ENCODE results near the gene CCDC73. TPM values are rescaled to one million over a fixed set of nuclear protein-coding genes. Genes with fewer than 3 reads are reported as not detected.

CCDC73 gene
- total RNA-seq (not detected), polyA plus RNA-seq (not detected)
- long read RNA-seq, donor 1, partial matches to known transcripts = 0 of 1 reads
- long read RNA-seq, donor 1, other reads (novel, unspliced or antisense) = 1 of 1 reads
- long read RNA-seq, donor 2, partial matches to known transcripts = 0 of 3 reads
- long read RNA-seq, donor 2, other reads (novel, unspliced or antisense) = 3 of 3 reads

DNA sequence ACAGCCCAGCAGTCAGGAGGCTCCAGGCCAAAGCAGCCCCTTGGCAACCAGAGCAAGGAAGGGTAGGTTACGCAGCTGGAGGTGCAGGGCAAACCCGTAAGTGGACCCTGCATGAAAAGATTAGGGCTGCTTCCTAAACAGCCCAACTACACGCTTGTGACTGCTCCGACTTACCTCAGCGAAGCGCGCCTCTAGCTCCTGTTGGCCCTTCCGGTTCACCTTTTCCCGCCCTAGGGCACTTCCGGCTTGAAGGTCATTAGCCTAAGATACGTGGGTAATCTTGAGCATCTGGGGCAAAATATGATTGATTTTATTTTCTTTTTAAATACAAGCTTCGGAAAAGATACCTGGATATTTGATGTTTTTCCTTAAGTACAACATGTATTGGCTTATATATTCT is at the start of gene CCDC73:
Gene CCDC73, minus strand, starts transcription at position 224 of the 400 bp plus-strand sequence. CDS start 34,419 bp downstream, outside the sequence.
- H3K4me1 ChIP-seq (ENCODE audit: control insufficient read depth in 1 of 2, insufficient read depth in 2 of 2, low read length in 2 of 2) = no peaks in the 10 kb centered on the region
- H3K9me3 ChIP-seq (ENCODE audit: control insufficient read depth, low read length) = no peaks in the 10 kb centered on the region
- no peak within 1 kb of the TSS for H3K4me3 ChIP-seq (ENCODE audit: low read length in 2 of 2)
- WGBS, 2 donors = 89% methylated on average over 12 of the region's 12 CpGs
- DNase-seq = no peak
- no peak for ATAC-seq (ENCODE audit: low FRiP score)
- no peaks in the 10 kb centered on the region for H3K36me3 ChIP-seq (ENCODE audit: control insufficient read depth in 1 of 2, insufficient read depth in 2 of 2, low read length in 1 of 2)
- no peaks in the 10 kb centered on the region for H3K27me3 ChIP-seq (ENCODE audit: control insufficient read depth in 1 of 2, insufficient read depth in 2 of 2, low read length in 1 of 2)
- intact Hi-C loops (cut with DNase I) = loop anchor here (5.0 to 10.0 kb wide), 2 partner anchors 470 to 472 kb away; no protein-coding TSS in a partner anchor
- no peak within 1 kb of the TSS for H3K27ac ChIP-seq (ENCODE audit: low read depth in 1 of 2, low read length in 2 of 2)

DNA sequence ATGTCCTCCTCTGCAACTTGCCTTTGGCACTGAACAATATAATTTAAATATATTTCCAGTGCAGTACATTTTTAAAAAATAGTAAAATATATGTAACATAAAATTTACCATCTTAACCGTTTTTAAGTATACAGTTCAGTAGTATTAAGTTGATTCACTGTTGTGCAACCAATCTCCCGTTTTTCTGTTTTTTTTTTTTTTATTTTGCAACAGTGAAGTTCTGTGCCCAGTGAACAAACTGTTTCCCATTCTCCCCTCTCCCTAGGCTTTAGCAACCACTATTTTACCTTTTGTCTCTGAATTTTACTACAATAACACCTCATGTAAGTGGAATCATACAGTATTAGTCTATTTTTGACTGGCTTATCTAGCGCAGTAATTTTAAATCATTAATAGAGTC is 49.1 kb upstream of the CCDC73 start:
- intact Hi-C loops (cut with DNase I) = no loop called here
- Histone ChIP-seq H3K9me3 (ENCODE audit: control insufficient read depth, low read length) (no peaks in the 10 kb centered on the region), H3K4me1 (ENCODE audit: control insufficient read depth in 1 of 2, insufficient read depth in 2 of 2, low read length in 2 of 2) (no peaks in the 10 kb centered on the region), H3K4me3 (ENCODE audit: low read length in 2 of 2) (no peak overlapping the region), H3K27me3 (ENCODE audit: control insufficient read depth in 1 of 2, insufficient read depth in 2 of 2, low read length in 1 of 2) (no peaks in the 10 kb centered on the region), H3K36me3 (ENCODE audit: control insufficient read depth in 1 of 2, insufficient read depth in 2 of 2, low read length in 1 of 2) (no peaks in the 10 kb centered on the region), H3K27ac (ENCODE audit: low read depth in 1 of 2, low read length in 2 of 2) (no peak overlapping the region)
- ATAC-seq (ENCODE audit: low FRiP score) (no peak), DNase-seq (no peak)
- WGBS, 2 donors = 64 to 74% methylated on average over 3 of the region's 3 CpGs

DNA sequence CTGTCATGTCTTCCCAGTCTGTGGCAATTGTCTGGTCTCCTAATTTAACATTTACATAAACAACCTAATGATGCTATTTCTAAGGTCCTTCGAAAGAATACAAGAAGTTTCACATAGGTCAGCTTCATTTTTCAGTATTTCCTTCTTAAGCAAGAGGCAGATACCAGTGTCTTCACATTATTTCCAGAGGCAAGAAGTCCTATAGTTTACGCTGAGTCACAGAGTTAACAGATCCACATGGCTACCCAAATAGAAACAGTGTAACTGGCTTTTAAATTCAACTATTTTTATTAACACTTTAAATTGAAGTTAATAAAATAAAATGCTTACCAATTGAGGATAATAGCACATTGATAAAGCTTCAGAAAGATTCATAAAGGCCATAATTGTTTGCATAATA is 46.1 kb upstream of the CCDC73 start:
- no peaks in the 10 kb centered on the region for H3K36me3 ChIP-seq (ENCODE audit: control insufficient read depth in 1 of 2, insufficient read depth in 2 of 2, low read length in 1 of 2)
- H3K27me3 ChIP-seq (ENCODE audit: control insufficient read depth in 1 of 2, insufficient read depth in 2 of 2, low read length in 1 of 2) = no peaks in the 10 kb centered on the region
- ATAC-seq (ENCODE audit: low FRiP score) (no peak), DNase-seq (no peak)
- no peak overlapping the region for H3K4me3 ChIP-seq (ENCODE audit: low read length in 2 of 2)
- intact Hi-C loops (cut with DNase I) = no loop called here
- H3K4me1 ChIP-seq (ENCODE audit: control insufficient read depth in 1 of 2, insufficient read depth in 2 of 2, low read length in 2 of 2) = no peaks in the 10 kb centered on the region
- no peaks in the 10 kb centered on the region for H3K9me3 ChIP-seq (ENCODE audit: control insufficient read depth, low read length)
- WGBS, 2 donors = 86 to 93% methylated on average over 2 of the region's 2 CpGs
- H3K27ac ChIP-seq (ENCODE audit: low read depth in 1 of 2, low read length in 2 of 2) = no peak overlapping the region

DNA sequence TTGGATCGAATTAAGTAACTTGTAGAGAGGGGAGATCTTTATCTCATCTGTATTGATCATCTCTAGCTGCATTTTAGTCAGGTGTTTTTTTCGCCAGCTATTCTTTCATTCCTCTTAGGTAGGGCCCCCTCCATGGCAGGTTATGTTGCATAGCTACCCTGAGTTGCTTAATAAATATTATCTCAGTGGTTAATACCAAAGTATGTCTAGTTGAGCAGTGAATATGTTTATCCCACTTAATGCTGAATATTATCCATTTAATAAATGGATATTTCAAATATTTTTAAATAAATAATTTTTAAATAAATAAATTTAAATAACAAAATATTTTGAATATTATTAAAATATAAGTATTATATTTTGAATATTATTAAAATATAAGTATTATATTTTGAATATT is 44.8 kb upstream of the CCDC73 start:
- H3K27ac ChIP-seq (ENCODE audit: low read depth in 1 of 2, low read length in 2 of 2) = no peak overlapping the region
- no peaks in the 10 kb centered on the region for H3K4me1 ChIP-seq (ENCODE audit: control insufficient read depth in 1 of 2, insufficient read depth in 2 of 2, low read length in 2 of 2)
- no peaks in the 10 kb centered on the region for H3K27me3 ChIP-seq (ENCODE audit: control insufficient read depth in 1 of 2, insufficient read depth in 2 of 2, low read length in 1 of 2)
- H3K36me3 ChIP-seq (ENCODE audit: control insufficient read depth in 1 of 2, insufficient read depth in 2 of 2, low read length in 1 of 2) = no peaks in the 10 kb centered on the region
- H3K4me3 ChIP-seq (ENCODE audit: low read length in 2 of 2) = no peak overlapping the region
- DNase-seq (no peak), ATAC-seq (ENCODE audit: low FRiP score) (no peak)
- intact Hi-C loops (cut with DNase I) = no loop called here
- H3K9me3 ChIP-seq (ENCODE audit: control insufficient read depth, low read length) = no peaks in the 10 kb centered on the region
- WGBS, 2 donors = 92 to 94% methylated on average over 2 of the region's 2 CpGs

DNA sequence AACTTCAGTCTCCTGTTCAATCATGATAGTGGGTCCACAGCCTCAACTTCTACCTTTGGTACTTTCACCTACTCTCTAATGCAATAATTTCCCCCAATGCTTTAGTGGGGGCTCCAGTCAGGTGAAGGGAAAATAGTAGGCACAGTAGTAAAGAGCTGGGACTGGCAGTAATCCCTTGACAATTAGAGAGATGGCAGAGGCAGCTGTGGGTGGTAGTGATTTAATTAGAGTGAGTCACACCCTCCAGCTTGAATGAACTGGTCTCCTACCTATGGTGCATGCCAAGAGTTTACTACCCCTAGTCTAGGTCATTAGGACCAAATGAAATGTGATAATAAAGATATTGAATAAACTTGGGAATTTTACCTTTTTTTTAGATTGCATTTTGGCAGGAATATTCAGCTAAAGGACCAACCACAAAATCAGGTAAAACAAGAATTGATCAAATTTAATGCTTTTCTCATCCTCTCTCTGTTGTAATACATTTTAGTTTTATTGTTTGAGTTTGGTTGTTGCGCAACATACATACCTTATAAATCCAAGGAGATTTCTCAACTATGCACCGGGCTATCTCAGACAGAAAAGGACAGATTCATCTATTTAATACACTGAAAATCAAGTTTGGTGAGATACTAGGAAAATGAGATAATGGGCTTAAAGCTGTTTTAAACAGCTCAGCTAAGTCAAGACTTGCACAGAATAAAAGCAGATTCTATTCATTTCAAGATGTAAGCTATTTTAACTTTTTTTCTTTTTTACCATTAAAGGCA is 44.2 kb upstream of the CCDC73 start:
- no peak overlapping the region for H3K4me3 ChIP-seq (ENCODE audit: low read length in 2 of 2)
- intact Hi-C loops (cut with DNase I) = no loop called here
- no peaks in the 10 kb centered on the region for H3K4me1 ChIP-seq (ENCODE audit: control insufficient read depth in 1 of 2, insufficient read depth in 2 of 2, low read length in 2 of 2)
- H3K27ac ChIP-seq (ENCODE audit: low read depth in 1 of 2, low read length in 2 of 2) = no peak overlapping the region
- no peak for DNase-seq
- H3K36me3 ChIP-seq (ENCODE audit: control insufficient read depth in 1 of 2, insufficient read depth in 2 of 2, low read length in 1 of 2) = no peaks in the 10 kb centered on the region
- H3K9me3 ChIP-seq (ENCODE audit: control insufficient read depth, low read length) = no peaks in the 10 kb centered on the region
- 90% methylated on average over 2 of the region's 2 CpGs for WGBS, 2 donors
- ATAC-seq (ENCODE audit: low FRiP score) = no peak
- no peaks in the 10 kb centered on the region for H3K27me3 ChIP-seq (ENCODE audit: control insufficient read depth in 1 of 2, insufficient read depth in 2 of 2, low read length in 1 of 2)

DNA sequence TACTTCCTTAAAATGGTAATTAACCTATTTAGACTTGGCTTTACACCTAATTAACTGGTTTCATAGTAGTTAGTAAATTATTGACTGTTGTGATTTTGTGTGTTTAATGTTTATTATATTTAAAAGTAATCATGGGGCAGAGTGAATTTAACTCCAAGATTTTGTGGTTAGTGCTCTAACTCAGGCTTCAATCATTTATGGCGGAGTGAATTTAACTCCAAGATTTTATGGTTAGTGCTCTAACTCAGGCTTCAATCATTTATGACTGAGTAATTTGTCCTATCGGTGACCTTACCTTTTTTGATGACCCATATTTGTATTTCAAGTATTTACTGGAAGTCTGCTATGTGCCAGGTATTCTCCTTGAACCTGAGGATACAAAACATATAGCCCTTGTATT is 42.5 kb upstream of the CCDC73 start:
- no peak overlapping the region for H3K4me3 ChIP-seq (ENCODE audit: low read length in 2 of 2)
- H3K9me3 ChIP-seq (ENCODE audit: control insufficient read depth, low read length) = no peaks in the 10 kb centered on the region
- ATAC-seq (ENCODE audit: low FRiP score) = no peak
- 76 to 85% methylated on average over 2 of the region's 2 CpGs for WGBS, 2 donors
- H3K36me3 ChIP-seq (ENCODE audit: control insufficient read depth in 1 of 2, insufficient read depth in 2 of 2, low read length in 1 of 2) = no peaks in the 10 kb centered on the region
- H3K27me3 ChIP-seq (ENCODE audit: control insufficient read depth in 1 of 2, insufficient read depth in 2 of 2, low read length in 1 of 2) = no peaks in the 10 kb centered on the region
- H3K27ac ChIP-seq (ENCODE audit: low read depth in 1 of 2, low read length in 2 of 2) = no peak overlapping the region
- intact Hi-C loops (cut with DNase I) = no loop called here
- no peak for DNase-seq
- no peaks in the 10 kb centered on the region for H3K4me1 ChIP-seq (ENCODE audit: control insufficient read depth in 1 of 2, insufficient read depth in 2 of 2, low read length in 2 of 2)

DNA sequence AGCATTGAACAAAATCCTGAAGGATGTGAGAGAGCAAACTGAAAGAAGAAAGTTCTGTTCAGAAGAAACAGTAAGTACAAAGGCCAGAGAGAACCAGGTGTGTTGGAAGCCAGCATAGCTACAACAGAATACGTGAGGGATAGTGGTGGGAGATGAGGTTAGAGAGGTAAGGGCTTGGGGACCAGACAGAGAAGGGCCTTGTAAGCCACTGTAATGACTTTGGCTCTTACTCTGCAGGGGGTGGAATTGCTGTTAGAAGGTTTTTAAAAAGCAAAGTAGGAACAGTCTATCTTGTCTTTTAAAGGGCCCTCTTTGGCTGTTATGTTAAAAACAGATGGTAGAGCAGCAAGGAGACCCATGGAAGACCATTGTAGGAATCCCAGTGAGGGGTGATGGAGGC is 39.5 kb upstream of the CCDC73 start:
- no peaks in the 10 kb centered on the region for H3K27me3 ChIP-seq (ENCODE audit: control insufficient read depth in 1 of 2, insufficient read depth in 2 of 2, low read length in 1 of 2)
- no peak for DNase-seq
- 68 to 76% methylated on average over 1 of the region's 1 CpG for WGBS, 2 donors
- no peaks in the 10 kb centered on the region for H3K9me3 ChIP-seq (ENCODE audit: control insufficient read depth, low read length)
- H3K27ac ChIP-seq (ENCODE audit: low read depth in 1 of 2, low read length in 2 of 2) = no peak overlapping the region
- intact Hi-C loops (cut with DNase I) = no loop called here
- no peaks in the 10 kb centered on the region for H3K36me3 ChIP-seq (ENCODE audit: control insufficient read depth in 1 of 2, insufficient read depth in 2 of 2, low read length in 1 of 2)
- no peak for ATAC-seq (ENCODE audit: low FRiP score)
- H3K4me1 ChIP-seq (ENCODE audit: control insufficient read depth in 1 of 2, insufficient read depth in 2 of 2, low read length in 2 of 2) = no peaks in the 10 kb centered on the region
- no peak overlapping the region for H3K4me3 ChIP-seq (ENCODE audit: low read length in 2 of 2)

GRCh38 chr11:32831221-32831620 is 36.8 kb upstream of the CCDC73 start:
- no peaks in the 10 kb centered on the region for H3K4me1 ChIP-seq (ENCODE audit: control insufficient read depth in 1 of 2, insufficient read depth in 2 of 2, low read length in 2 of 2)
- intact Hi-C loops (cut with DNase I) = no loop called here
- H3K27me3 ChIP-seq (ENCODE audit: control insufficient read depth in 1 of 2, insufficient read depth in 2 of 2, low read length in 1 of 2) = no peaks in the 10 kb centered on the region
- H3K27ac ChIP-seq (ENCODE audit: low read depth in 1 of 2, low read length in 2 of 2) = no peak overlapping the region
- H3K36me3 ChIP-seq (ENCODE audit: control insufficient read depth in 1 of 2, insufficient read depth in 2 of 2, low read length in 1 of 2) = no peaks in the 10 kb centered on the region
- ATAC-seq (ENCODE audit: low FRiP score) (no peak), DNase-seq (no peak)
- 74 to 77% methylated on average over 3 of the region's 3 CpGs for WGBS, 2 donors
- H3K4me3 ChIP-seq (ENCODE audit: low read length in 2 of 2) = no peak overlapping the region
- H3K9me3 ChIP-seq (ENCODE audit: control insufficient read depth, low read length) = no peaks in the 10 kb centered on the region

GRCh38 chr11:32830796-32831195 is 36.3 kb upstream of the CCDC73 start:
- no peak for DNase-seq
- intact Hi-C loops (cut with DNase I) = no loop called here
- no peaks in the 10 kb centered on the region for H3K9me3 ChIP-seq (ENCODE audit: control insufficient read depth, low read length)
- no peaks in the 10 kb centered on the region for H3K4me1 ChIP-seq (ENCODE audit: control insufficient read depth in 1 of 2, insufficient read depth in 2 of 2, low read length in 2 of 2)
- no peaks in the 10 kb centered on the region for H3K36me3 ChIP-seq (ENCODE audit: control insufficient read depth in 1 of 2, insufficient read depth in 2 of 2, low read length in 1 of 2)
- no peak overlapping the region for H3K27ac ChIP-seq (ENCODE audit: low read depth in 1 of 2, low read length in 2 of 2)
- H3K4me3 ChIP-seq (ENCODE audit: low read length in 2 of 2) = no peak overlapping the region
- H3K27me3 ChIP-seq (ENCODE audit: control insufficient read depth in 1 of 2, insufficient read depth in 2 of 2, low read length in 1 of 2) = no peaks in the 10 kb centered on the region
- ATAC-seq (ENCODE audit: low FRiP score) = no peak
- 83 to 84% methylated on average over 9 of the region's 9 CpGs for WGBS, 2 donors
